ENCODE data around the gene MBD5.

MBD5 gene

GRCh38 chr2:148022351-148022750 is 1.5 kb downstream of the MBD5 start:
- in situ Hi-C loops (cut with MboI; ENCODE audit: low sequenced_read_pairs) = no loop called here

GRCh38 chr2:148022882-148023281 is 2.0 kb downstream of the MBD5 start:
- in situ Hi-C loops (cut with MboI; ENCODE audit: low sequenced_read_pairs) = no loop called here

DNA sequence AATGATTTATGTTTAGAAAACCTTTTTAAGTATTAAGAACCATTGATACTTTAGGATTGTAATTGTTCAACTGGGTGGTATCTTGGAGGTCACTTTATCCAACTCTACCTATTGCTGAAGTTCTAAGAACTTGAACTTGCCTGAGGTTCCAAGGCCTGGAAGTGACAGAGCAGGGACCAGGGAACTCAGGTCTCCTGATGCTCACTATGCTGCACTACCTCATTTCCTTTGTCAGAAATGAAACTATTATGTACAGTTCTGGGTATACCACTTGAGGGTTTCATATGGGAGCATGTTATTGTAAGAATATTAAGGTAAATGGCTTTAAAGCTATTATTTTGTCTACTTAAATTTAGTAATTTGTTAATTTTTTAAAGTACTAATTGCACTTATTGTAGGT is 3.0 kb downstream of the MBD5 start:
- in situ Hi-C loops (cut with MboI; ENCODE audit: low sequenced_read_pairs) = no loop called here

GRCh38 chr2:148026573-148026972 is 5.7 kb downstream of the MBD5 start:
- in situ Hi-C loops (cut with MboI; ENCODE audit: low sequenced_read_pairs) = no loop called here

DNA sequence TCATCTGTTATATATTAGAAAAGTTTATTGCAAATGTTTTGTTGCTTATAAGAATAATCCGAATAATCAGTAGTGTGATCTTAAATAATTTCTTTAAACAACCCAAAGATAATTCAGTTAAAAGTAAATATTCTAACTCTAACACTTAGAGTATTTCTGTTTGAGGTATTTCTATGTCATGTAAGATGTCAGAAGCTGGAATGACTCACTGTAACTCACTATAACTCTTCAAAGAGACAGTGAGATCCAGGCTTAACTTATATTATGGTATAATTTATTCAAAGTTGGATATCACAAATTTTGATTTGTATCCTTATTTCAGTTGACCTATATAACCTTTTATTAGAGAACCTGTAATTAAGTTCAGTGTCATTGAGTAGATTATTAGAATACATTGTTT is 6.9 kb downstream of the MBD5 start:
- in situ Hi-C loops (cut with MboI; ENCODE audit: low sequenced_read_pairs) = no loop called here

- in situ Hi-C loops (cut with MboI; ENCODE audit: low sequenced_read_pairs) = no loop called here
These were observed 7.9 kb downstream of the MBD5 start for GRCh38 chr2:148028781-148029180.

GRCh38 chr2:148031152-148031551 is 10.3 kb downstream of the MBD5 start:
- in situ Hi-C loops (cut with MboI; ENCODE audit: low sequenced_read_pairs) = no loop called here

GRCh38 chr2:148032215-148032614 is 11.3 kb downstream of the MBD5 start:
- in situ Hi-C loops (cut with MboI; ENCODE audit: low sequenced_read_pairs) = no loop called here

DNA sequence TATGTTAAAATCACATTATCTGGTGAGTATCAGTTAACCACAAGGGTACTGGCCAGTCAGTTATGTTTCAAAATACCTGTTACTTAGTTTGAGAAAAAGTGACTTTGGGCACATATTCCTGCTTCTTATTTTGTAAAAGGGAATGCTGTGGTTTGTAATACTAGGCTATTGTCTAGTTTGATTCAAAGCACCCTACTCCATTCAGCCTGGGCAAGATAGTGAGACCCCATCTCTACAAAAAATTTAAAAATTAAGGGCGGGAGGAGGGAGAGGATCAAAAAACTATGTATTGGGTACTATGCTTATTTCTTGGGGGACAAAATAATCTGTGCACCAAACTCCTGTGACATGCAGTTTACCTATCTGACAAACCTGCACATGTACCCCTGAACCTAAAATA is 18.9 kb downstream of the MBD5 start:
- in situ Hi-C loops (cut with MboI; ENCODE audit: low sequenced_read_pairs) = no loop called here

GRCh38 chr2:148042219-148042618 is 21.3 kb downstream of the MBD5 start:
- in situ Hi-C loops (cut with MboI; ENCODE audit: low sequenced_read_pairs) = no loop called here

DNA sequence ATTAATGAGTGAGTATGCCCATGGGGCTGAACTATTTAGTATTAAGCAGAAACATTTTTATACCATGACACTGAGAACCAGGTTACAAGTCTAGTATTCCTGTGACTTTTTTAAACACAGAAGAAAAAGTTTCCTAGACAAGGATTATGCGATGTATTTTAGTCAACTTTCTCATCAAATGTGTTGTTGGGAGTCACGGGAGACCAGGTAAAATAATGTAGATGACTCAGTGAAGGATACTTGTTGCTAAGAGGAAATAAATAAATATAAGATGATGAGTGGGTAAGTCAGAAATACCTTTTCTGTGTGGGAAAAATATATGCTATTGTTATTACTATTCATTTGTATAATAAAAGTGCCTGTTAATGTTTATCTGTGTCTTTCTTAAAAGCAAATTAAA is 23.4 kb downstream of the MBD5 start:
- in situ Hi-C loops (cut with MboI; ENCODE audit: low sequenced_read_pairs) = no loop called here

DNA sequence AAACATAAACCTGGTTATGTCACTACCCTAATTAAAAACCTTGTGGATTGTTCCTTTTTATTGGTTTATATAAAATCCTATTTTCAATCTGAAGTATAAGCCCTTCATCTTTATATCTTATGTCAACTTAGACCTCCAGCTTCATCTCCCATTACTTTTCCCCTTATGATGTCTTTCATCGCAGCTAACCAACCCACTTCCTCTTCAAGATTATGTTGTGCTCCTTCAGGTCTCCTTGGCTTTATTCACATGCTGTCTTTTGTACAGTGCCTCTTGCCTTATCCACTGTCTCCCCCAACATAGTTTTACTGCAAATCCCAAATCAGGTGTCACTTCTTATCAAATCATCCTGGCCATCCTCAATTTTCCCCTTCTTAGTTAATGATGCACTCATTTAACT is 25.9 kb downstream of the MBD5 start:
- in situ Hi-C loops (cut with MboI; ENCODE audit: low sequenced_read_pairs) = no loop called here

GRCh38 chr2:148048475-148049221 is 27.8 kb downstream of the MBD5 start:
- in situ Hi-C loops (cut with MboI; ENCODE audit: low sequenced_read_pairs) = no loop called here

- in situ Hi-C loops (cut with MboI; ENCODE audit: low sequenced_read_pairs) = no loop called here
These were observed 28.4 kb downstream of the MBD5 start for GRCh38 chr2:148049284-148049683.

- in situ Hi-C loops (cut with MboI; ENCODE audit: low sequenced_read_pairs) = no loop called here
These were observed 31.8 kb downstream of the MBD5 start for GRCh38 chr2:148052687-148053086.

GRCh38 chr2:148058641-148059040 is 37.8 kb downstream of the MBD5 start:
- in situ Hi-C loops (cut with MboI; ENCODE audit: low sequenced_read_pairs) = no loop called here

- in situ Hi-C loops (cut with MboI; ENCODE audit: low sequenced_read_pairs) = no loop called here
These were observed 42.7 kb downstream of the MBD5 start for GRCh38 chr2:148063633-148064032.

DNA sequence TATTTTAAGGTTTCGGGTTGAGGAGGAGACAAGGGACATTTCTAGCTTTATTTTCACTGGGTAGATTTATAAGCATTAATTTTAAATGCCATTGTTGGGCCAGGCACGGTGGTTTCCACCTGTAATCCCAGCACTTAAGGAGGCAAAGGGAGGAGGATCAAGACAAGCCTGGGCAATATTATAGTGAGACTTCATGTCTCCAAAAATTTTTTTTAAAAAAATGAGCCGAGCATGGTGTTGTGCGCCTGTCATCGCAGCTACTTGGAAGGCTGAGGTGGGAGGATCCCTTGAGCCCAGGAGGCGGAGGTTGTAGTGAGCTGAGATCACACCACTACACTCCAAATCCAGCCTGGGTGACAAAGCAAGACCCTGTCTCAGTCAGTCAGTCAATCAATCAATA is 45.0 kb downstream of the MBD5 start:
- in situ Hi-C loops (cut with MboI; ENCODE audit: low sequenced_read_pairs) = no loop called here

- in situ Hi-C loops (cut with MboI; ENCODE audit: low sequenced_read_pairs) = no loop called here
These were observed 46.9 kb downstream of the MBD5 start for GRCh38 chr2:148067801-148068200.

- in situ Hi-C loops (cut with MboI; ENCODE audit: low sequenced_read_pairs) = no loop called here
These were observed 50.5 kb downstream of the MBD5 start for GRCh38 chr2:148071351-148071750.

GRCh38 chr2:148096012-148096411 is 75.1 kb downstream of the MBD5 start:
- in situ Hi-C loops (cut with MboI; ENCODE audit: low sequenced_read_pairs) = no loop called here

GRCh38 chr2:148102641-148103040 is 81.8 kb downstream of the MBD5 start:
- in situ Hi-C loops (cut with MboI; ENCODE audit: low sequenced_read_pairs) = no loop called here

GRCh38 chr2:148103946-148104345 is 83.1 kb downstream of the MBD5 start:
- in situ Hi-C loops (cut with MboI; ENCODE audit: low sequenced_read_pairs) = no loop called here
